ENCODE results near the gene BAHCC1. TPM values are rescaled to one million over a fixed set of nuclear protein-coding genes. Genes with fewer than 3 reads are reported as not detected.

BAHCC1 gene
- total RNA-seq, 1 donor from 2014 or later: 4.8 TPM

DNA sequence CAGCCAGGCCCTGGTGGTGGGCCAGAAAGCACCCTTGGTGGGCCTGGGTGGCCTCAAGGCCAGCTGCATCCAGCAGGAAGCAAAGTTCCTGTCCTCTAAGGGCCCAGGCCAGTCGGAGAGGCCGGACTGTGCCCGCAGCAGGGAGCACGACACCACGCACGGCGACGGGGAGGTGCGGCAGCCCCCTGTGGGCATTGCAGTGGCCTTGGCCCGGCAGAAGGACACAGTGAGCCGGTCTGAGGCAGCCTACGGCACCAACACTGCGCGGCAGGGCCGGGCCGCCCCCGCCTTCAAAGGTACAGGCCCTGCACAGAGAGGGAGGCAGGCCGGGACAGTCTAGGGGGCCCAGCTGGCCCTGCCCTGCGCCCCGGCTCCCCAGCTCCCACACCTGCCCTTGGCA is 48.0 kb downstream of the BAHCC1 start:
- H3K4me3 ChIP-seq (ENCODE audit: low read depth, low read length): no peak overlapping the region
- no peak for DNase-seq (ENCODE audit: low read depth)
- TF ChIP-seq, protein P1, sequence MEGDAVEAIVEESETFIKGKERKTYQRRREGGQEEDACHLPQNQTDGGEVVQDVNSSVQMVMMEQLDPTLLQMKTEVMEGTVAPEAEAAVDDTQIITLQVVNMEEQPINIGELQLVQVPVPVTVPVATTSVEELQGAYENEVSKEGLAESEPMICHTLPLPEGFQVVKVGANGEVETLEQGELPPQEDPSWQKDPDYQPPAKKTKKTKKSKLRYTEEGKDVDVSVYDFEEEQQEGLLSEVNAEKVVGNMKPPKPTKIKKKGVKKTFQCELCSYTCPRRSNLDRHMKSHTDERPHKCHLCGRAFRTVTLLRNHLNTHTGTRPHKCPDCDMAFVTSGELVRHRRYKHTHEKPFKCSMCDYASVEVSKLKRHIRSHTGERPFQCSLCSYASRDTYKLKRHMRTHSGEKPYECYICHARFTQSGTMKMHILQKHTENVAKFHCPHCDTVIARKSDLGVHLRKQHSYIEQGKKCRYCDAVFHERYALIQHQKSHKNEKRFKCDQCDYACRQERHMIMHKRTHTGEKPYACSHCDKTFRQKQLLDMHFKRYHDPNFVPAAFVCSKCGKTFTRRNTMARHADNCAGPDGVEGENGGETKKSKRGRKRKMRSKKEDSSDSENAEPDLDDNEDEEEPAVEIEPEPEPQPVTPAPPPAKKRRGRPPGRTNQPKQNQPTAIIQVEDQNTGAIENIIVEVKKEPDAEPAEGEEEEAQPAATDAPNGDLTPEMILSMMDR (conservative IDR thresholded peaks at IDR 0.05; ENCODE audit: low read depth, low read length): no peak

DNA sequence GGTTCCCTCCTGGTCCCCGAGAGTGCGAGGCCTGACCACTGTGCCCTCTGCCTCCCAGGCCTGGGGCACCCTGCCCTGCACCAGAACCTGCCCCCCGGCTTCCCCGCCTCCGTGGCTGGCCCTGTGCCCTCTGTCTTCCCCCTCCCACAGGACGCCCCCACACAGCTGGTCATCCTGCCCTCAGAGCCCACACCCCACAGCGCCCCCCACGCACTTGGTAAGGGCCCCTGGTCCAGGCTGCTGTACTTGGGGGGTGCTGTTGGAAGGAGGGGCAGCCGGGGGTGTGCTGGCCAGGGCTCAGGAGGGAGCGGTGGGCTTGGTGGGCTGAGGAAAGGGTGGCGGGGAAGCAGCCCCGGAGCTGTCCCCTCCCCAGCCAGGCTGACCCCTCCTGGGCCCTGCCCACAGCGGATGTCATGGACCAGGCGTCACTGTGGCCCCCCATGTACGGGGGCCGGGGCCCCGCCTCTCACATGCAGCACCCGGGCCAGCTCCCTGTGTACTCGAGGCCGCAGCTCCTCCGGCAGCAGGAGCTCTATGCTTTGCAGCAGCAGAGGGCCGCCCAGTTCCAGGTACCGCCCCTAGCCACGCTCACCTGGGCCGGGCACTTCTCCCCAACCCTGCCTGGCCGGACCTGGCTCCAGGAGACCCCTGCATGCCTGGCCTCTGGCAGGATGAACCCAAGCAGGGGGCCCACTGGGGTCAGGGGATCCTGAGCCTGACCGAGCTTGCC is 49.5 kb downstream of the BAHCC1 start:
- DNase-seq (ENCODE audit: low read depth): no peak
- H3K4me3 ChIP-seq (ENCODE audit: low read depth, low read length): no peak overlapping the region
- TF ChIP-seq, protein P1 (conservative IDR thresholded peaks at IDR 0.05; ENCODE audit: low read depth, low read length): no peak

DNA sequence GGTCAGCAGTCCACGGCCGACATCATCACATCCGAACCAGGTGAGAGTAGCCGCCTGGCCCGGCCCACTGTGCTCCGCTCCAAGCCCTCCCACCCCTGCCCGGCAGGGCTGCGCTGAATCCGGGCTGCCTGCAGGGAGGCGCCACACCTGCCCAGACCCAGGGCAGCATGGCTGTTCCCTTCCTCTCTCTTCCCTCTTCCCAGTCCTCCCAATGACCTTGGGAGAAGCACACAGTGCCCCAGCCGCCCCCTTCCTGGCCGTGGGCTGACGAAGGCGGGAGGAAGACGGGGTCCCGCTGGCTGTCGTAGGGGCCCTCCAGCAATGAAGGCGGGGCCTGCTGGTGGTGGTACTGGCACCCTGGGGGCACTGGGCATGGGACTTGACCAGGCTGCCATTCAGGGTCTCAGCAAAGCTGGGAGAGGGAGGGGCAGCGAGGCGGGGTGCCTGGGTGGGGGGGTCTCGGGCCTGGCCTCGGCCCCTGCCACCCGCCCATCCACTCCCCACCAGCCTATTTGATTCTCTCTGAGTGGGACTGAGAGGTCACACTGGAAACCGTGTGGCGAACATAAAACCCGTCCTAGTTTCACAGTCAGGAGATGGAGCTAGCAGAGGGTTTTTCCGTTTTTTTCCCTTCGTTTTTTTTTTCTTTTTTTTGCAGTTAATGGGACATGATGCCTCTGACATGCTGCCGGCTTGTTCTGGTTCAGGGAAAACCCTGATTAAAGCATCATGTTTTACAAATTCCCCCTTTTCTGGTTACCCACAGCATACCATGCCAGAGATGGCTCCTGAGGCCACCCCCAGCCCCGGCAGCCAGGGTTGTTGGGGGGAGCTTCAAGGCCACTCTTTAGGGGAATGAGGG is 50.6 kb downstream of the BAHCC1 start:
- TF ChIP-seq, protein P1 (conservative IDR thresholded peaks at IDR 0.05; ENCODE audit: low read depth, low read length): no peak
- no peak for DNase-seq (ENCODE audit: low read depth)
- no peak overlapping the region for H3K4me3 ChIP-seq (ENCODE audit: low read depth, low read length)

DNA sequence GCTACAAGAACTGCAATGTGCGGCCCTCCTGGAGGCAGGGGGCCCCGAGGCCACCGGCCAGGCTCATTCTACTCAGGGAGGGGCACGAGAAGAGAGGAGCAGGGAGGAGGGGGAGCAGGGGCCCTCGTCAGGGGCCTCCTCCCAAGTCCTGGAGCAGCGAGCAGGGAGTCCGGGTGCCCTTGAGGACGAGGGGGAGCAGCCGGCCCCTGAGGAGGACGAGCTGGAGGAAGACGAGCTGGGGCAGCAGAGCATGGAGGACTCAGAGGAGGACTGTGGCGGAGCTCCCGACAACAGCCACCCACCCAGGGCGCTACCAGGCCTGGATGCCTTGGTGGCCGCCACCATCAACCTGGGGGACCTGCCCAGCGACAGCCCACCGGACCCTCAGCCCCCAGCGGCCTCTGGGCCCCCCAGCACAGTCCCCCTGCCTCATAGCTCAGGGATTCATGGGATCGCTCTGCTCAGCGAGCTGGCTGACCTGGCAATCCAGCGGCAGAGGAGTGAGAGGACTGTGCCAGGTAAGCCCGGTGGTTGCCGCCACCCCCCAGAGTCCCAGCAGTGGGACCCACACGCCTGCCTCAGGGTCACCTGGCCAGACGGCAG is 52.2 kb downstream of the BAHCC1 start:
- H3K4me3 ChIP-seq (ENCODE audit: low read depth, low read length): no peak overlapping the region
- DNase-seq (ENCODE audit: low read depth): no peak
- TF ChIP-seq, protein P1 (conservative IDR thresholded peaks at IDR 0.05; ENCODE audit: low read depth, low read length): no peak

DNA sequence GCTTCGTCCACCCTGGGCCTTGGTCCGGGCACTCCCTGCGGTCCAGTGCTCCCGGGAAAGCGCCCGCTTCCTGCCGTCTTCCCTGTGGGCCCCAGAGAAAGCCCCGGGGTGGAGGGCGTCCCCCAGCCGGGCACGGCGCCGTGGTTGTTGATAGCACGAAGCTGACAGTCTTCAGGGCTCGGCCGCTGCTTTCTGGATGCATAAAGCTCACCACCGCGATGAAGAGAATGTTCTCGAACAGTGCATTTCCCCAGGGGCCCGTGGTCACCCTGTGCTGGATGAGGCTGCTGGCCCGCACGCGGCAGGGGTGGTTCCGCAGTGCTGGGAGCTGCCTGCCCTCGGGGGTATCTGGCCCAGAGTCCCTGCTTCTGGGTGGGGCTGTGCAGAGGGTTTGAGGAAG is 53.2 kb downstream of the BAHCC1 start:
- DNase-seq (ENCODE audit: low read depth): no peak
- H3K4me3 ChIP-seq (ENCODE audit: low read depth, low read length): no peak overlapping the region
- TF ChIP-seq, protein P1 (conservative IDR thresholded peaks at IDR 0.05; ENCODE audit: low read depth, low read length): no peak

DNA sequence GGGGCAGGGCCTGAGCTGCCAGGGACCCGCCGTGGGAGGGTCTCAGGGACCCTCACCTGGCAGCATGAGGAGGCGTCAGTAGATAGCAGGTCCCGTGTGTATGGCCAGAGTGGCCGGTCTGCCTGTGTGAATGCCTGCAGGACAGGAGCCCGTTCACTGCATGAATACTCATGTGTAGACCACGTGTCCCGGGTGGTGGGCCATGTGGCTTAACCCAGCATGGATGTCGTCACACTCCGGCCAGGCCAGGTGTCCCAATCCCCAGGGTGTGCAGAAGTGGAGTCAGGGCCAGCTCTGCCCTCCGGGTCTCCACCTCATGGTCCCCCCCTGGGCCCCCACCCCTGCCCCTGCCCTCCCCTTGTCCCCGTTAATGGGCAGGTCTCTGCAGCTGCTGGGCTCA is 53.7 kb downstream of the BAHCC1 start:
- TF ChIP-seq, protein P1 (conservative IDR thresholded peaks at IDR 0.05; ENCODE audit: low read depth, low read length): no peak
- no peak for DNase-seq (ENCODE audit: low read depth)
- no peak overlapping the region for H3K4me3 ChIP-seq (ENCODE audit: low read depth, low read length)

Measured in epithelial cell of proximal tubule (primary cell).